COLO668 (cell line): ENCODE results near the gene RPS29.

Experiments used
- DNase-seq: peaks from one replicate; lab custom pipeline; 2025; ENCODE audit not compliant: unreplicated experiment; lab: John Stamatoyannopoulos, UW

RPS29 gene

DNA sequence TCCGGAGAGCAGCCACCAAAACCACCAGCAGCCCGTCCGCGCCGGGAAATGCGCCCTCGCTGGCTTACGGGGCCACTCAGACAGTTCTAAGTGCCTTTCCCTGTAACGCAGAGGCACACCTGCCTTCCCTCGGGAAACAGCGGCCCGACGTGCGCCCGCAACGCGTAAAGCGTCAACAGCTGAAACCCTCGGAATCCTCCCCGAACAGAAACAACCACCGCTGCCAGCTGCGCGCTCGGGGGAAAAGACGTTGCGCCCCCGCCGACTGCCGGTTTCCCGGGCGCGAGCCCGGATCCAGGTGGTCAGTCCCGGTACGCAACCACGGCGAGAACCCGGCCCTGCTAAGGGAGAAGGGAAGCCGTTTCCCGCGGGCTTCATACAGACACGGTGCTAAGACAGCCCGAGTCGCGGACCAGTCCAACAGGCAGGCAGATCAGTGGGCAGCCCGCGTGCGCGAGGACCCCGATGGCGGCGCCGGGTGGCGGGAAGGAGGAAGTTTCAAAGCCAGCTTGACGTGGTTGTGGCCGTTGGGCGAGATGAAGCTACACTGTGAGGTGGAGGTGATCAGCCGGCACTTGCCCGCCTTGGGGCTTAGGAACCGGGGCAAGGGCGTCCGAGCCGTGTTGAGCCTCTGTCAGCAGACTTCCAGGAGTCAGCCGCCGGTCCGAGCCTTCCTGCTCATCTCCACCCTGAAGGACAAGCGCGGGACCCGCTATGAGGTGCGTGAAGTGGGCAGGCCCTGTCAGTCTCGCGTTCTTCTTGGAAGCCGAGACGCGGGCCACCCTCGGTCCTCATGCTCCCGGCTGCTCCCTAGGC, 12.5 kb upstream of the RPS29 start, which contains the start of gene LRR1:
Gene LRR1 (plus strand): TSS at position 456 of the 816 bp plus-strand sequence. CDS start 81 bp downstream, at position 537.
- DNase-seq, result peak; percentile 93

DNA sequence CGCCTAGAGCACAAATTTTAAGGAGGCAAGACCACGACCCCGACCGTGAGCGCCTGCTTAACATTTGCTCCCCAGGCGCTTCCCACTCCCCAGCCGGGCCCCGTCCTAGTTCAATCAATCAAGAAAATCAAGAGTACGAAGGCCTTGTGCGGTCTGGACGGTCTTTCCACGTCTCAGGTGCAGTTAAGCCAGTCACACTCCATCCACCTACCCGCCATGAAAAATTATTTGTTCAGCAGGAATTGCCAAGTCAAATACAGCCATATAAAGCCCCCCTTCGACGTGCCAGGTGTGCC, 12.0 kb upstream of the RPS29 start:
- DNase-seq, result peak; percentile 68

DNA sequence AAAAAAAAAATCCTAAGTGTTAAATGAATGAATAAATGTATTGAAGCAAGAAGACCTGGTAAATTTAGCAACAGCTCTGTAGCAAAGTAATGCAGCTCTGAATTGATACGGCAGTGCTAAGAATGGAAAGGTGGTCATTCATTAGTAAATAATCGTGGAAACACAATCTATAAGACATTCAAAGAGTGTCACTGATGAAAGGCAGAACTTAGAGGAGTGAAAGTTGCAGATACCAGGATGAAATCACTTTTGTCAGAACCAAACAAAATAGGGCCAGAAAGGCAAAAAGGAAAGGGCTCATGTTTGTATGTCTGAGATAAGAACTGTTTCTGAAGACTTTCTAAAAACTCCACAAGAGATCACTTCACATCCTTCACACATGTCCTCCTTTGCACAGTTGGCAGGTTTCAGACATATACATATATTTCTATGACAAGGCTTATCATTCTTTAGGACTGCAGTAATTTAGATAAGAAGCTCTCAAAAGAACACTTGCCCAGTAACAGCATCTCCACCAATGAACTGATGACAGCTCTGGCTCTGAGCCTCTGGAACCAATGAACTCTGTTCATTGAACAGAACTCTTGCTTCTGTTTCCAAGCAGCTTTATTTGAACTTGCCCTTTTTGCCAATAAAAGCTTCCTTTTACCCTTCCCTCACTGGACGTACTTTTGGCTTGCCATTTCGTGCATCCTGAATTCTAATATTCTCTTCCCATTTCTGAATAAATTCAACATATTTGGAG, 8.3 kb upstream of the RPS29 start:
- DNase-seq, result no peak

DNA sequence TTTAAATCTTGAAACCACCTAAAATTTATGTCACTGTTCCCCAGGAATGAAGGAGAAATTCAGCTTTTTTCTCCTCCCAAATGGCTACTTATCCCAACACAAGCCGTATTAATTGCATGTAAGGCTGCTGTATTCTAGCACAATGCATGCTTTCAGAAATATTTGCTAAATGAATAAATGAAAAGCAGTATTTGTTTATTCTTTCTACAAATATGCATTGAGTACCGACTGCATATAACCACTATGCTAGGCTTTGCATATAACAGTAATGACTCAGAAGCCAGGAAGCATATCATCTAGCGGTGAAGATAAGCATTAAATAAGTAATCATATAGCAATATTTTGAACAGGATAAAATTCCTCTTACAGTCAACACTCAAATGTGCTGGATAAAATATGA, 6.8 kb upstream of the RPS29 start:
- DNase-seq, result no peak

DNA sequence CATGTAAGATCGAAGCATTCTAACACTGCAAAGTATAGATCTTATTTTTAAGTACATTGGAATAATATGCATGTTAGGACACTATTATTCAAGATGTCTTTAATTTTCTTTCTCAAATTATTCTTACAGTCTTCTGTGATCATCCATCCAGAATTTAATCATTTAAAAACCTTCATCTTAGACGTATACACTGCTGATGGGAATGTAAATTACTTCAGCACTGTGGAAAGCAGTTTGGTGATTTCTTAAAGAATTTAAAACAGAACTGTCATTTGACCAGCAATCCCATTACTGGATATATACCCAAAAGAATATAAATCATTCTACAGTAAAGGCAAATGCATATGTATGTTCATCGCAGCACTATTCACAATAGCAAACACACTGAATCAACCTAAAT, 3.2 kb upstream of the RPS29 start:
- DNase-seq, result no peak

GRCh38 chr14:49586673-49587460, 687 bp upstream of the RPS29 start:
- peak; percentile 39 for DNase-seq

DNA sequence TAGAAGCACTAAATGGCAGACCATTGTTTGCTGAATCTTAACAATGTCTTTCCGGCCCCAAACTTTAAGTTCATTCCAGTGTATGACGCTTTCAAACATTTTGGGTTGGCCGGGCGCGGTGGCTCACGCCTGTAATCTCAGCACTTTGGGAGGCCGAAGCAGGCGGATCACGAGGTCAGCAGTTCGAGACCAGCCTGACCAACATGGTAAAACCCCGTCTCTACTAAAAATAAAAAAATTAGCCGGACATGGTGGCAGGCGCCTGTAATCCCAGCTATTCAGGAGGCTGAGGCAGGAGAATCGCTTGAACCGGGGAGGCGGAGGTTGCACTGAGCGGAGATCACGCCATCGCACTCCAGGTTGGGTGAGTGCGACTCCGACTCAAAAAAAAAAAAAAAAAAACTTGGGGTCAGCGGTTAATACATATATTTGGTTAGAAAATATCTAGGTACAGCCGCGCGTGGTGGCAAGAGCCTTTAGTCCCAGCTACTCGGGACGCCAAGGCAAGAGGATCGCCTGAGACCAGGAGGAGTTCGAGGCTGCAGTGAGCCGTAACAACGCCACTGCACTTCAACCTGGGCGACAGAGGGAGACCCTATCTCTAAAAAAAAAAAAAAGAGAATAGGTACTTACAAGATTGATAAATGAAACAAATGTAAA, 1.1 kb downstream of the RPS29 start:
- DNase-seq, result peak; percentile 17

DNA sequence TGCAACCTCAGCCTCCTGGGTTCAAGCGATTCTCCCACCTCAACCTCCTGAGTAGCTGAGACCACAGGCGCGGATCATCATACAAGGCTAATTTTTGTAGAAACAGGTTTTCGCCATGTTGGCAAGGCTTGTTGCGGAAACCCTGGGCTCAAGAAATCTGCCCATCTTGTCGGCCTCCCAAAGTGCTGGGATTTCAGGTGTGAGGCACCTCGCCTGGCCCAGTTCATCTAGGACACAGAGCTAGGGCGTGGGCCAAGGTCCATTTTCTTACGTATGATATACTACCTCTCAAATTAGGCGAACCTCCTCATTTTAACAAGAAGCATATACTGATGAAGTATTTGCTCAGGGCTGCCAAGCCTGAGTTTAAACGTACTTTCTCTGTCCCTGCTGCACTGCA, 2.1 kb downstream of the RPS29 start:
- DNase-seq, result no peak

GRCh38 chr14:49583629-49584028, 2.6 kb downstream of the RPS29 start:
- DNase-seq, result no peak

DNA sequence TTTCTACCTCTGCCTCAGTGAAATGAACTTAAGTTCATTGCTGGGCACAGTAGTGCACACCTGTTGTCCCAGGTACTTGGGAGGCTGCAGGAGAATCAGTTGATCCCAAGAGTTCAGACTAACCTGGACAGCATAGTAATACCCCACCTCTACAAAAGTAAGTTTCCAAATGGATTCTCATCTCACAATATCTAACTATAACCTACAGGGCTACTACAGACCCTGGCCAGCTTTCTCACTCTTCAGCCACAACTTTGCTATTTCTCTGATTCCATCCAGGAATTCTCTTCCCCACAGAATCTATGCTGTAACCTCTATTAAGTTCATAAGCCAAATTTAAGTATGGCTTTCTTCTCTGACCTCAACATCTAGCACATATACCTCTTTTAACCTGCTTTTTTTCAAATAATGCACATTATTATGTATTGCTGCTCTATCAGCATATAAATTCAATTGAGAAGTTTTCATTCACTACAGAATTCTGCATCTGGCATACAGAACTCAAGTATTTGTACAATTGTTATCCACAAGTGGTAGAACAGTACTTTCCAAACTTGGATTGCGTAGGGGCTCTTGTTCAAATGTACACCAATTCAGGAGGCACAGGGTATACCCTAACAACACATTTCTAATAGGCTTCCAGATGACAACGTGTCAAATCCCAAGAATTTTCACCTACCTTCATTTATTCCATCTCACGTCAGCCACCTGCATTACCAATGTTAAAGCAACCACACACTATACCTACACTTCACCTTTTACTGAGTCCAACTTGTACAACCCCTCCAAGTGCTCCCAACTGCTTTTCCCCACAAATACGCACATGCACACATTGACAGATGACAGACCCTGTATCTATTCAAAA, 3.8 kb downstream of the RPS29 start:
- DNase-seq, result no peak

GRCh38 chr14:49581209-49582112, 4.7 kb downstream of the RPS29 start:
- DNase-seq, result no peak

DNA sequence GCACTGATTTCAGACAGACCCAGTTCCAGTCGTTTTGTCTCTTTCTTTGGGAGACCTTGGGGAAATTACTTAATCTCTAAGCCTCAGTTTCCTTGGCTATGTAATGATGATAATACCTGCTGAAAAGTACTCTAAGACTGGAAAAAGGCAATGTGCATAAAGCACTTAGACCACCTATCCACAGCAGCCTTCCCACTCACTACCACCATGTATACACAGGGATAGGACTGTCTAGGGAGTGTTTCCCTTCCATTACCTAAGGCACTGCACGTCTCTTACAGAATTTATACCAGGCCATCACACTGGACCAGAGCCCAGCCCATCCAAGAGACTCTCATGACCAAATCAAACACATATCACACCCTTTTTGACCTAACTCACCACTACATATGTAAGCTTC, 6.3 kb downstream of the RPS29 start:
- DNase-seq, result no peak

GRCh38 chr14:49578141-49578540, 8.0 kb downstream of the RPS29 start:
- no peak for DNase-seq

- no peak for DNase-seq
Observed at GRCh38 chr14:49574038-49574437, 12.1 kb downstream of the RPS29 start.

DNA sequence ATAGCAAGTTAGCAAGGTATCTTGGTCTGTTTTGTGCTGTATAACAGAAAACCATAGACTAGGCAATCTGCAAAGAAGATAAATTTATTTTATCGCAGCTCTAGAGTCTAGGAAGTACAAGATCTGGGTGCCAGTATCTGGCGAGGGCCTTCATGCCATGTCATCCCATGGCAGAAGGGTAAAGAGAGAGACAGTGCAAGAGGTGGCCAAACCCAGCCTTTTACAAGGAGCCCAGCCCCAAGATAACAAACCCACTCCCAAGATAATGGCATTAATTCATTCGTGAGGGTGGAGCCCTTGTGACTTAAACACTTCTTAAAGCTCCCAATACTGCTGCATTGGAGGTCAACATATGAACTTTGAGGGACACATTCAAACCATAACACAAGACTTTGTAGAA, 16.9 kb downstream of the RPS29 start:
- DNase-seq, result no peak

DNA sequence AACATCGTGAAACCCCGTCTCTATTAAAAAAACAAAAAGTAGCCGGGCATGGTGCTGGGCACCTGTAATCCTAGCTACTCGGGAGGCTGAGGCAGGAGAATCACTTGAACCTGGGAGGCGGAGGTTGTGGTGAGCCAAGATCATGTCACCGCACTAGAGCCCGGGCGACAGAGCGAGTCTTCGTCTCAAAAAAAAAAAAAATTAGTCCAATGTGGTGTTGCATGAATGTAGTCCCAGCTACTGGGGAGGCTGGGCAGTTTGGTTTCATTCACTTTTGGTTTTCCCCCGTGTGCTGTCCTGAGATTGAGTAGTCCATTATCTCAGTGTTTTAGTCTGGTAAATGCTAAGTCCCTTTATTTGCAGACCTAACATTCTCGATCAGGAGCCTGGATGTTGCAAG, 19.5 kb downstream of the RPS29 start:
- DNase-seq, result no peak

- DNase-seq, result no peak
Observed at GRCh38 chr14:49559979-49560768, 26.0 kb downstream of the RPS29 start.

GRCh38 chr14:49553892-49554291, 32.3 kb downstream of the RPS29 start:
- peak; percentile 63 for DNase-seq
